ENCODE measurements around the gene MGME1.

GRCh38 chr20:18034039-18034438 lies 65.2 kb downstream of the MGME1 start:
- TF ChIP-seq CTCF (conservative IDR thresholded peaks at IDR 0.05): no peak
- no peak for TF ChIP-seq EZH2 (IDR thresholded peaks at IDR 0.05; ENCODE audit: low read depth)
